Stimulated activated naive CD4-positive, alpha-beta T cell (primary cell): ENCODE data around the gene TENM3.
"Not testable (repeated sequence)": the region's sequence is repeated elsewhere in the genome, so short reads cannot be mapped to it uniquely, and the experiment has no call there.

Experiments used
- DNase-seq, 6 experiments: peaks; one replicate each; lab custom pipeline; 2025; lab: John Stamatoyannopoulos, UW

Gene TENM3

GRCh38 chr4:182243204-182243603 is at the start of gene TENM3:
Gene TENM3 (plus strand): TSS chr4:182243402. CDS start chr4:182324021, 80,619 bp downstream.
- DNase-seq = not testable (repeated sequence)

GRCh38 chr4:182194091-182194824 is 48.9 kb upstream of the TENM3 start:
- no peak for DNase-seq

- DNase-seq = no peak
Measured at GRCh38 chr4:182197611-182198010, 45.6 kb upstream of the TENM3 start.

GRCh38 chr4:182201871-182202270 is 41.3 kb upstream of the TENM3 start:
- DNase-seq = no peak

- DNase-seq = no peak
Measured at GRCh38 chr4:182202650-182203049, 40.6 kb upstream of the TENM3 start.

- no peak for DNase-seq
Measured at GRCh38 chr4:182203872-182204411, 39.3 kb upstream of the TENM3 start.

GRCh38 chr4:182205306-182205705 is 37.9 kb upstream of the TENM3 start:
- no peak for DNase-seq

- no peak for DNase-seq
Measured at GRCh38 chr4:182206266-182206665, 36.9 kb upstream of the TENM3 start.

- no peak for DNase-seq
Measured at GRCh38 chr4:182206916-182207315, 36.3 kb upstream of the TENM3 start.

- DNase-seq = no peak
Measured at GRCh38 chr4:182207830-182208396, 35.3 kb upstream of the TENM3 start.

- DNase-seq = no peak
Measured at GRCh38 chr4:182208526-182209050, 34.6 kb upstream of the TENM3 start.

- no peak for DNase-seq
Measured at GRCh38 chr4:182212211-182212761, 30.9 kb upstream of the TENM3 start.

GRCh38 chr4:182213004-182213403 is 30.2 kb upstream of the TENM3 start:
- DNase-seq = no peak

- no peak for DNase-seq
Measured at GRCh38 chr4:182215148-182215547, 28.1 kb upstream of the TENM3 start.

GRCh38 chr4:182216005-182216404 is 27.2 kb upstream of the TENM3 start:
- DNase-seq = no peak

- no peak for DNase-seq
Measured at GRCh38 chr4:182219411-182220056, 23.7 kb upstream of the TENM3 start.

- no peak for DNase-seq
Measured at GRCh38 chr4:182221987-182222386, 21.2 kb upstream of the TENM3 start.

GRCh38 chr4:182222766-182223165 is 20.4 kb upstream of the TENM3 start:
- DNase-seq = no peak

GRCh38 chr4:182223708-182224107 is 19.5 kb upstream of the TENM3 start:
- DNase-seq = no peak

GRCh38 chr4:182224192-182224850 is 18.9 kb upstream of the TENM3 start:
- no peak for DNase-seq

- no peak for DNase-seq
Measured at GRCh38 chr4:182225257-182225852, 17.8 kb upstream of the TENM3 start.
